DMS53 treated with DMSO at 0.1 percent for 48 hours (cell line): Measurements from ENCODE around the gene ITGA8.
"Not testable (repeated sequence)": the region's sequence is repeated elsewhere in the genome, so short reads cannot be mapped to it uniquely, and the experiment has no call there.

ENCODE experiments used
- DNase-seq: peaks from one replicate; lab custom pipeline; 2025; ENCODE audit not compliant: unreplicated experiment; lab: John Stamatoyannopoulos, UW

Gene ITGA8

GRCh38 chr10:15516256-15517085 lies 203.3 kb downstream of the ITGA8 start:
- no peak for DNase-seq

- no peak for DNase-seq
Observed at GRCh38 chr10:15515202-15515601, 204.5 kb downstream of the ITGA8 start.

GRCh38 chr10:15510963-15511362 lies 208.8 kb downstream of the ITGA8 start:
- no peak for DNase-seq

GRCh38 chr10:15505329-15505728 lies 214.4 kb downstream of the ITGA8 start:
- DNase-seq = no peak

GRCh38 chr10:15504101-15504840 lies 215.5 kb downstream of the ITGA8 start:
- DNase-seq = no peak

- DNase-seq = no peak
Observed at GRCh38 chr10:15494850-15495506, 224.7 kb downstream of the ITGA8 start.

GRCh38 chr10:15491856-15492642 lies 227.7 kb downstream of the ITGA8 start:
- no peak for DNase-seq

- DNase-seq = no peak
Observed at GRCh38 chr10:15489431-15489830, 230.3 kb downstream of the ITGA8 start.

GRCh38 chr10:15487376-15487775 lies 232.3 kb downstream of the ITGA8 start:
- no peak for DNase-seq

- no peak for DNase-seq
Observed at GRCh38 chr10:15486404-15486803, 233.3 kb downstream of the ITGA8 start.

GRCh38 chr10:15485684-15486316 lies 233.9 kb downstream of the ITGA8 start:
- no peak for DNase-seq

- no peak for DNase-seq
Observed at GRCh38 chr10:15485027-15485426, 234.7 kb downstream of the ITGA8 start.

- DNase-seq = no peak
Observed at GRCh38 chr10:15484128-15484527, 235.6 kb downstream of the ITGA8 start.

GRCh38 chr10:15483215-15484075 lies 236.3 kb downstream of the ITGA8 start:
- DNase-seq = no peak

- DNase-seq = no peak
Observed at GRCh38 chr10:15482156-15482555, 237.6 kb downstream of the ITGA8 start.

GRCh38 chr10:15478950-15479349 lies 240.8 kb downstream of the ITGA8 start:
- no peak for DNase-seq

GRCh38 chr10:15478429-15478828 lies 241.3 kb downstream of the ITGA8 start:
- no peak for DNase-seq

- DNase-seq = no peak
Observed at GRCh38 chr10:15476337-15476736, 243.4 kb downstream of the ITGA8 start.

GRCh38 chr10:15475439-15475838 lies 244.3 kb downstream of the ITGA8 start:
- not testable (repeated sequence) for DNase-seq

- DNase-seq = no peak
Observed at GRCh38 chr10:15474671-15475070, 245.1 kb downstream of the ITGA8 start.
